HG02759 (cell line): Measurements from ENCODE around the gene BCL11A.
A peak's percentile ranks its signal among the peaks of the same experiment; 100 is the strongest.

Experiments
- ATAC-seq: cut with Tn5 transposase; IDR thresholded peaks from one replicate; pipeline ENCODE4 v1.9.1; 2021; ENCODE audit warnings: mild to moderate bottlenecking, moderate library complexity; ENCODE audit not compliant: unreplicated experiment

Gene BCL11A

GRCh38 chr2:60546756-60547420 is 6.6 kb downstream of the BCL11A start:
- no peak for ATAC-seq

- ATAC-seq, result peak; percentile 31
These were observed 8.4 kb downstream of the BCL11A start for GRCh38 chr2:60544954-60545560.

GRCh38 chr2:60544062-60544461 is 9.4 kb downstream of the BCL11A start:
- no peak for ATAC-seq

GRCh38 chr2:60541056-60541651 is 12.3 kb downstream of the BCL11A start:
- ATAC-seq, result no peak

- ATAC-seq, result no peak
These were observed 13.4 kb downstream of the BCL11A start for GRCh38 chr2:60540074-60540473.

GRCh38 chr2:60539140-60539539 is 14.3 kb downstream of the BCL11A start:
- ATAC-seq, result no peak

GRCh38 chr2:60538101-60538500 is 15.4 kb downstream of the BCL11A start:
- no peak for ATAC-seq

GRCh38 chr2:60536746-60537145 is 16.7 kb downstream of the BCL11A start:
- no peak for ATAC-seq

GRCh38 chr2:60535685-60536312 is 17.7 kb downstream of the BCL11A start:
- peak; percentile 82 for ATAC-seq

- ATAC-seq, result no peak
These were observed 18.4 kb downstream of the BCL11A start for GRCh38 chr2:60534892-60535684.

- no peak for ATAC-seq
These were observed 19.3 kb downstream of the BCL11A start for GRCh38 chr2:60534052-60534685.

GRCh38 chr2:60533101-60534051 is 20.1 kb downstream of the BCL11A start:
- no peak for ATAC-seq

- no peak for ATAC-seq
These were observed 21.0 kb downstream of the BCL11A start for GRCh38 chr2:60532421-60532820.

GRCh38 chr2:60531701-60532133 is 21.7 kb downstream of the BCL11A start:
- ATAC-seq, result no peak

- ATAC-seq, result peak; percentile 73
These were observed 22.7 kb downstream of the BCL11A start for GRCh38 chr2:60530660-60531281.

GRCh38 chr2:60529785-60530627 is 23.4 kb downstream of the BCL11A start:
- ATAC-seq, result no peak

GRCh38 chr2:60529136-60529784 is 24.2 kb downstream of the BCL11A start:
- ATAC-seq, result no peak
